COLO668 (cell line): ENCODE data around the gene SCUBE1.

ENCODE experiments used
- DNase-seq: peaks from one replicate; lab custom pipeline; 2025; ENCODE audit not compliant: unreplicated experiment; lab: John Stamatoyannopoulos, UW

The SCUBE1 gene

DNA sequence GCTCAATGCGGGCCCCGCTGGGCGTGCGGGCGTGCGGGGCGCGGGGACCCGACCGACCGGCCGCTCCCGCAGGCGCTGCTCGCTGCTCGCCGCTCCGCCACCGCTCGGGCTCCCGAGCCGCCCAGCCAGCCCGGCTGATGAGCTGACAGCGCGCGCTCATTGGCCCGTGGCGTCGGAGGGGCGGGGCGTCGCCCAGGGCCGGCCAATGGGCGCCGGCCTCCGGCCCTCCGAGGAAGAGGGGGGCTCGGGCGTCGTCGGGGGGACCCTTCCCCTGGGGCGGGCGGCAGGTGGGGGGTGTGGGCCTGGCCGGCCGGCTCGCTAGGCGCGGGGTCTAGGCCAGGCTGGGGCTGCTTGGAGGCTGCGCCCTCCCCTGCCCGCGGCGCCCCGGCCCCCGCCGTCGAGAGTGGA is at the start of gene SCUBE1:
TSS of gene SCUBE1 (minus strand) at position 111 of the 408 bp plus-strand sequence. CDS start 111 bp downstream, outside the sequence.
- peak; percentile 64 for DNase-seq

GRCh38 chr22:43392385-43392989 is 49.3 kb upstream of the SCUBE1 start:
- DNase-seq: no peak

DNA sequence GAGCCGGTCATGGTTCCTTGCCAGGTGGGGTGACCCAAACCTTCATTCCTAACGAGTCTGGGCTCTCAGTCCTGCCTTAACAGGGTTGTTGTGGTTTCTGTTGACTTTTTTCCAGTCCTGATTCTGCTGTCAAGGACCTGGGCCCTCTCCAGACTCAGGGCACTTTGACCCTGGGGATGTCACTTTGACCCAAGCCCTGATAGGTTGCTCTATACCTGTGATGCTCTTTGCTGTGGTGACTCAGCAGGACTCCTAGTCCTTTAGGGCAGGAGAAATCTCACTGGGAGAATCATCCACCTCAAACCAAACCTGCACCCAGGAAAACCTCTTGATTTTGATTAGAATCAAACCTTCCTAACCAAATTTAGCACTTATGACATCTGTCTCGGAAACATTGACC is 48.1 kb upstream of the SCUBE1 start:
- DNase-seq: no peak

- DNase-seq: no peak
Measured at GRCh38 chr22:43390872-43391271, 47.7 kb upstream of the SCUBE1 start.

DNA sequence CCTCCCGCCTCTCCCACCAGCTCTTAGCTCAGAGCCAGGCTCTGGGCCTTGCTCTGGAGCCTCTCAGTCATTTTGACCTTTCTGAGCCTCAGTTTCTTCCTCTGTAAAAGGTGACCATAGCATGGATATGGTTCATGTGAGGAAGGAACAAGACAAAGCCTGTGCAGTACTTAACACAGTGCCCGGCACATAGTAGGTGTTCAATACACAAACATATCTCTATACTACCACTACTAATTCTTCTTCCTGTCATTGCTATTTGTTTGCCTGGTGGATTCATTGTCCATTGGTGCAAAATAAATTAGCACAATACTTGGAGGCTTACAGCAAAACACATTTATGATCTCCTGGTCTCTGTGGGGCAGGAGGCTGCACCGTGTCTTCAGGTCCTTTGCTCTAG is 47.0 kb upstream of the SCUBE1 start:
- DNase-seq: no peak

DNA sequence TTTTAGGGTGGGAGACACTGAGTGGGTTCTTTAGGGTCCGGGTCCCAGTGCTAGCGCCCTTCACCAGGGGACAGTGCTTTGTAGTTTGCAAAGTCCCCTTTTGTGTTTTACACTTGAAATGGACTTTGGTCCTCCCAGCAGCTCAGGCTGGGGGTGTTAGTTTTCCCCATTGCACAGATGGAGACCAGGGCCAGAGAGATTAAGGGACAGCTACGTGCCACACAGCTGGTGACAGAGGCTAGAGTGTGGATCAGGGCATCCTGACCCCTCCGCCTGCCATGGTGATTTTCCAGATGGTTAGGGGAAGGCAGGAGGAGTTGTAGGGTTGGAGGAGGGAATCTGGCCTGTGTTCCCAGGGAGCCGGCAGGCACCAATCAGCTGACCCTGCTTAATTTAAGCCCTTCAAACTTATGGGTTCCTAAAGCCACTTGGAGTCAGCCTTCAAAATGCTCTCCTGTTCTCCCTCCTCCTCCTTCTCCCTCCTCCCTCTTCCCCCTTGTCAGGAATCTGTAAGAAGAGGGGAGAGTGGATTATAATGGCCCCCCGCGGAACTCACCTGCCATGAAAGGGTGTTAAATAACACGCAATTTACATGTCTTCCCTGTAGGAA is 46.2 kb upstream of the SCUBE1 start:
- DNase-seq: no peak

DNA sequence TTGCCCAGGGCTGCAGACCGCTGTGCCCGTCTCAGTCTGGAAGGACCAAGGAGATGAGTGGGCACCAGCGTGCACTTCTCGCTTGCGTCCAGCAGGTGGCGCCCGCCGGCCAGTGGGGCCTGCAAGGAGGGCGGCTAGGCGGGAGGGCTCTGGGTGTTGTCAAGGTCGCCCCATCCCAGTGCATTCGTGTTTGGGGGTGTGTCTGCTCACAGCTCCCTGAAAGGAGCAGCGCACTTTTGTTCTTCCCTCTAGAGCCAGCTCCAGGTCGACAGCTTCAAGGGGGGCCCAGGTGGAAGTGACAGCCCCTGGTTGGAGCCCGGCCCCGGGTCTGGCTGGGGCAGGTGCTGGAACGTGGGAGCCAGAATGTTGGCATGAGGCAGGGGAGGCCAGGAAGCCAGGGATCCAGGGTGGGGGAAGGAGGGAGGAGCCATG is 45.3 kb upstream of the SCUBE1 start:
- DNase-seq: peak; percentile 81

DNA sequence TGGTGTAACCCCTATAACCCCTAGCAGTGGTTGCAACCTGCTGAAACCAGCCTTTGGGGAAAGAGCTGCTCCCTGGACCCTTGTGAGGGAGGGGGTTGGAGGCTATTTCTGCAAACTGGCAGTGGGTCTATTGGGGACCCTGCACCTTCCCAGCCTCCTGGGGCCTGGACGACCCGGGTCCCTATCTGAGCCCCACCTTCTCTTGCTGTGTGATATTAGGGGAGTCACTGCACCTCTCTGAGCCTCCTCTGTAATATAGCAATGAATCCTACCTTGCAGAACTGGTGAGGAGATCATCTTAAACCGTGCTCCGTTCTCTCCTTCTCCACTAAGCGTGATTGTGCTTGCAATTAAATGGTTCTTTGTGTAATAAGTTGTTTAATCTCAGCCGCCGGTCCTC is 44.6 kb upstream of the SCUBE1 start:
- DNase-seq: no peak

DNA sequence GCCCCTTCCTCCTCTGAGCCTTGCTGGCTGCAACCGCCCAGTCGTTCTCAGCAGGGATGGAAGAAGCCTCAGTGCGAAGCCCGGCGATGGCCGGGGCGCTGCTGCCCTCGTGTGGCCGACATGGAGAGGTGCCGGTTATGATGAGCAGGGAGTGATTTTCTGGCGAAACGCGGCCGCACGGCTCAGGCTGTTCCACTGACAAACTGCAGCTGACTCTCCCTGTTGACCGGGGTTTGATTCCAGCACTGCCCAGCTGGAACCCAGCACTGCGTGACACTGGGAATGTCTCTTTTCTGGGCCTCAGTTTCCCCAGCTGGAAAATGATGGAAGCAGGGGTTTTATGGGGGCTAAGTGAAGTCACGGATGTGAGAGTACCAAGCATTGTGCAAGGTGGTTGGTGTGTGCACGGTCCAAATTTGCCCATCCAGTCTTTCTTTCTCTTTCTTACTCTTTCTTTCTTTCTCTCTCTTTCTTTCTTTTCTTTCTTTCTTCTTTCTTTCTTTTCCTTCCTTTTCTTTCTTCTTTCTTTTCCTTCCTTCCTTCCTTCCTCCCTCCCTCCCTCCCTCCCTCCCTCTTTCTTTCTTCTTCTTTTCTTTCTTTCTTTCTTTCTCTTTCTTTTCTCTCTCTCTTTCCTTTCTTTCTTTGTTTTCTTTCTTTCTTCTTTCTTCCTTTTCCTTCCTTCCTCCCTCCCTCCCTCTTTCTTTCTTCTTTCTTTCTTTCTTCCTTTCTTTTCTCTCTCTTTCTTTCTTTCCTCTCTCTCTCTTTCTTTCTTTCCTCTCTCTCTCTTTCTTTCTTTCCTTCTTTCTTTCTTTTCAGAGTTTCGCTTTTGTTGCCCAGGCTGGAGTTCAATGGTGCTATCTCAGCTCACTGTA is 42.8 kb upstream of the SCUBE1 start:
- peak; percentile 78 for DNase-seq

GRCh38 chr22:43384863-43385262 is 41.7 kb upstream of the SCUBE1 start:
- no peak for DNase-seq

- DNase-seq: no peak
Measured at GRCh38 chr22:43381693-43382092, 38.5 kb upstream of the SCUBE1 start.

GRCh38 chr22:43377896-43378704 is 34.9 kb upstream of the SCUBE1 start:
- no peak for DNase-seq

GRCh38 chr22:43377548-43377895 is 34.4 kb upstream of the SCUBE1 start:
- DNase-seq: no peak

- DNase-seq: no peak
Measured at GRCh38 chr22:43376765-43377547, 33.8 kb upstream of the SCUBE1 start.

DNA sequence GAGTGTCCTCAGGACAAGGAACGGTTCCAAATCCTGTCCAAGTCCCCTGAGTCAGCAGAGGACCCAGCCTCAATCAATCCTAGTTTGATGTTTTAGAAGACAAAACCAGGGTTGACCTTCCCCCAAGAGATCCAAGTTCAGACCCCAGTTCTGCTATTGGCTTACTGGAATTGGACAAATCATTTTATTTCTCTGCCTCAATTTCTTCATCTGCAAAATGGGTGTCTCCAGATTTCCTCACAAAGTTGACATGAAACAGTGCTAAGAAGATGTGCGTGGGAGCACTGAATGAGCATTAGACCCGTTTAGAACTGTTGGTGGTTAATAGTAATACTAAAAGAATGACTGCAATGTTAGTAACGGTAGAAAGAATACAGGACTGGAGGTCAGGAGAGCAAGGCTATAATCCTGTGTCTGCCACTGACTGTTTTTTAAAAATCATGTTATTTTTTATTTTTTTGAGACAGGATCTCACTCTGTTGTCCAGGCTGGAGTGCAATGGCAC is 32.8 kb upstream of the SCUBE1 start:
- DNase-seq: no peak

DNA sequence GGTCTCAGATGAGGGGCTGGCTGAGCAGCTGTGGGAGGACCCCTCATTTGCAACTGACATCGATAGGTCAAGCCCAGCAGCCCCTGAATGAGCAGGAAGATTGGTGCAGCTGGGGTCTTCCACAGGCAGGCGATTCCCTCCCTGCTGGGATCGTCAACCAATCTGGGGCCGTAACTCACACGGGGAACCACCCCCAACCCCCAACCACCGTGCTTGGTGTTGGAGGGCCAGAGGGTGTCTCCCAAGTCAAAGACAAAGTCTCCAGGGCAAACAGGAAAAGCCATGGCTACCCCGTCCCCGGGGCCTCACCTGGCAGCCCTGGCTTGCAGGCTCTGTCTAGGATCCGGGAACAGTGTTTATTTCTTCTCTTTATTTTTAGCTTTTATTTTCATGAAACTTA is 26.9 kb upstream of the SCUBE1 start:
- DNase-seq: no peak

DNA sequence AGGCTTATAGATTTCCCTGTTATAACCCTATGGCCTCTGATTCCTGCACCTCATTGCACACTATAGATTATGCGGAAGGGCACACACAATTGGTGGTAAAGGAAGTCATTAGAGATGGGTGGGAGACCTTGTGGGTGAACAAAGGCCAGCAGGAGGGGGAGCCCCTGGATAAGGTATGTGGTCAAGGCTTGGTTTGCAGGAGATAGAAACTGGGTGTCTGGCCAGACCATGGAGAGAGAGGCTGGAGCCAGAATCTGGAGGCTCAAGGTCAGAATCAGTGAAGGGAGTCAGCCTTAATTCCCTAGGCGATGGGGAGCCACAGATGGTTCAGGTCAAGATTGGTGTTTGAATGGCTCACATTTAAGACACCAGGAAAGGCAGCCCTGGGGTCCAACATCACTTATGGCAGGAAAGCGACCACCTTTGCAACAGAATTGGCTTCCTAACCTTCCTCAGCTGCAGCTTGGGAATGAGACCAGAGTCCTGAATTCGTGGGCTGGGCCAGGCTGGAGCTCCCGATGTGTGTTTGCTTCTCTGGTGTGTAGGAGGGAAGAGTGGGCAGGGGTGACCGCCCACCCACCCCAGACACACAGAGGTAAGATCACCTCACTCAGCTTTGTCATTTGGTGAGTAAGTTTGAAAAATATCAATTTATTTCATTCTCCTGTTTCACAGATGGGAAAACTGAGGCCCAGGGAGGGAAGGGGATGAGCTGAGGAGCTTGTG is 22.7 kb upstream of the SCUBE1 start:
- DNase-seq: no peak

DNA sequence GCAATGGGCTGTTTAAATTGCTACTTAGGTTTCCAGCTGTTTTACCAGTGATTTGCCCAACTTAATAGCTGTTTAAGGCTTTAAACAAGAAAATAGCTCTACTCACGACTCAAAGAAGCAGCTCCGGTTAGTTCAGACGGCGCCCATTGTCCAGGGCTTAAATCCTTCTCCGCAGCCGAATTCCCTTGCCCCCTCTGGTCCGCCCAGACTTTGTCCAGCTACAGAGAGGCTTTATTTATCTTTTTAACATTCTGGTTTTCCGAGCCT is 20.9 kb upstream of the SCUBE1 start:
- DNase-seq: no peak

GRCh38 chr22:43363315-43364168 is 20.4 kb upstream of the SCUBE1 start:
- no peak for DNase-seq
